HFFc6 (cell line): Measurements from ENCODE around the gene OR2F1. TPM values are rescaled to one million over a fixed set of nuclear protein-coding genes. Genes with fewer than 3 reads are reported as not detected.

Experiments used
- DNase-seq: peaks from one replicate; pipeline ENCODE4 v3.0.0-alpha.2; 2018
- H3K27ac Mint-ChIP-seq: 2 replicates; pipeline ENCODE4 v1.8.0; 2020; ENCODE audit warnings: mild to moderate bottlenecking, mixed read lengths
- H3K27me3 Mint-ChIP-seq: 2 replicates; pipeline ENCODE4 v1.8.0; 2021; ENCODE audit warnings: mild to moderate bottlenecking, moderate library complexity, mixed read lengths; ENCODE audit not compliant: insufficient read depth
- H3K36me3 Mint-ChIP-seq: 2 replicates; pipeline ENCODE4 v1.8.0; 2021; ENCODE audit warnings: low read depth, mixed read lengths
- H3K4me1 Mint-ChIP-seq: 2 replicates; pipeline ENCODE4 v1.8.0; 2020; ENCODE audit warnings: low read depth, mixed read lengths
- H3K4me3 Mint-ChIP-seq: 2 replicates; pipeline ENCODE4 v1.8.0; 2020; ENCODE audit warnings: mild to moderate bottlenecking, moderate library complexity, mixed read lengths
- H3K9me3 Mint-ChIP-seq: 2 replicates; pipeline ENCODE4 v1.8.0; 2020; ENCODE audit warnings: mild to moderate bottlenecking, mixed read lengths
- total RNA-seq, 6 experiments: library from RNA; stranded (reverse); fragmentation: NEBNext Ultra II Directional; extraction: Animal tissue kit (Norgen Biotek cat#: 25700); gene quantifications; 2 replicates in 1 of 6; 3 replicates in 5 of 6; pipeline ENCODE4 v1.2.3, GENCODE V29; 2021
- TF ChIP-seq, protein P1 (sequence below): fragments of 200-600 bp; sonication (generic); IDR thresholded peaks from 2 replicates; pipeline ENCODE4 v1.5.0; 2021; ENCODE audit warnings: antibody characterized with exemption, mild to moderate bottlenecking

The OR2F1 gene
- total RNA-seq, 6 experiments from 2014 or later, result not detected

DNA sequence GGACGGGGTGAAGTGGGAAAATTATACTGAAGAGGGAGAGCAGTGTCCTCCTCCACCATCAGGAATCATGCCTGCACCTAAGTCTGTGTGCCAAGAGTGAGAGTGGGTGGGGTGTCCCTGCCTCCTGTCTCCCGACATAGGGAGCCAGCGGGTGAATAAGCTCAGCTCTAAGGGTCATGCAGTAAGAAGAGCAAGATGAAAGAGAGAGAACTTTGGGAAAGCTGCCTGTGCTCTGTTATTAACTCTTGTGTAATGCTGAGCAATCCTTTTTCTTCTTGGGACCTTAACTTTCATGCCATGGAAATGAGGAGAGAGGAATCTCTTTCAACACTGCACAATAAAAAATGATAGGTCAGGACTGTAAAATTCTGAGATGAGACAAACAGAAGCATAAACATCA lies 44.8 kb upstream of the OR2F1 start:
- no peaks in the 10 kb centered on the region for H3K9me3 Mint-ChIP-seq
- no peak overlapping the region for H3K27ac Mint-ChIP-seq
- peaks cover 21% of the 10 kb centered on the region for H3K4me1 Mint-ChIP-seq
- H3K36me3 Mint-ChIP-seq, result no peaks in the 10 kb centered on the region
- H3K4me3 Mint-ChIP-seq, result no peak overlapping the region
- DNase-seq, result no peak
- no peaks in the 10 kb centered on the region; the same call in 1 of the 2 replicates for H3K27me3 Mint-ChIP-seq
- TF ChIP-seq, protein P1, sequence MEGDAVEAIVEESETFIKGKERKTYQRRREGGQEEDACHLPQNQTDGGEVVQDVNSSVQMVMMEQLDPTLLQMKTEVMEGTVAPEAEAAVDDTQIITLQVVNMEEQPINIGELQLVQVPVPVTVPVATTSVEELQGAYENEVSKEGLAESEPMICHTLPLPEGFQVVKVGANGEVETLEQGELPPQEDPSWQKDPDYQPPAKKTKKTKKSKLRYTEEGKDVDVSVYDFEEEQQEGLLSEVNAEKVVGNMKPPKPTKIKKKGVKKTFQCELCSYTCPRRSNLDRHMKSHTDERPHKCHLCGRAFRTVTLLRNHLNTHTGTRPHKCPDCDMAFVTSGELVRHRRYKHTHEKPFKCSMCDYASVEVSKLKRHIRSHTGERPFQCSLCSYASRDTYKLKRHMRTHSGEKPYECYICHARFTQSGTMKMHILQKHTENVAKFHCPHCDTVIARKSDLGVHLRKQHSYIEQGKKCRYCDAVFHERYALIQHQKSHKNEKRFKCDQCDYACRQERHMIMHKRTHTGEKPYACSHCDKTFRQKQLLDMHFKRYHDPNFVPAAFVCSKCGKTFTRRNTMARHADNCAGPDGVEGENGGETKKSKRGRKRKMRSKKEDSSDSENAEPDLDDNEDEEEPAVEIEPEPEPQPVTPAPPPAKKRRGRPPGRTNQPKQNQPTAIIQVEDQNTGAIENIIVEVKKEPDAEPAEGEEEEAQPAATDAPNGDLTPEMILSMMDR, result no peak

DNA sequence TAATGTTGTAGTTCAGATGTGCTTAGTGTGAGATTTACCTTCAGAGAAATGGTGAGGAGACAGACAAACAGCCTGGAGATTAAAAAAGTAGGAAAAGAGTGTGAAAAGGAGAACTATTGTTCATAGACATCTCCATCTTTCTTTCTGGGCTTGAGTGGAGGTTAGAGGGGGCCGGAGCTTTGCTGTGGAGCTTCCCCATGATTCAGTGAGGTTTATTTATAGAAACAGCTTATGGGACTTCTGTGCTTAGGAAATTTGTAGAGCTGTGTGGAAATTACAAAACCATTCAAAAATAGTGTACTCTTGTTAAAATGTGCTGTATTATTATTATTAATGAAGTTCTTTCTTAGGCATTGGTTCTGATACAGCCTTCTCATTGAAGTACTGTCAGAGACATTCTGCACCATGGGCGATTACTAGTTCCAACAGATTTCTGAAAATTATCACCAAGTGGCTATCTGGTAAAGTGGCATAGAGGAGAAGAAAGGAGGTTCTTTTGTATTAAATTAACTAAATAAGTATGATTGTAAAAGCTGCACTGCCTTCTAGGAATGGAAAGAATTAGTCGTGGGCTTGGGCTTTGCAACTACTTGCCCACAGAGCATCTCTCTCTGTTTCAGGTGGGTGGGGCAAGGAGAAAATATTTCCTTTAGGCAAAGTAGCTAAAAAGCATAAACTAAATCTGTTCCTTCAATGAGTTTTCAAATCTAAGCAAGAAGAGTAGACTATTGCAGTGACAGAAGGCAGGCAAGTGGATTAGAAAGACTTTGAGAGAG lies 44.0 kb upstream of the OR2F1 start:
- Mint-ChIP-seq H3K9me3 (no peaks in the 10 kb centered on the region), H3K4me1 (peaks cover 14% of the 10 kb centered on the region; the same call in 1 of the 2 replicates), H3K27ac (no peak overlapping the region), H3K36me3 (no peaks in the 10 kb centered on the region), H3K4me3 (no peak overlapping the region), H3K27me3 (no peaks in the 10 kb centered on the region; the same call in 1 of the 2 replicates)
- DNase-seq, result no peak
- TF ChIP-seq, protein P1, result no peak

DNA sequence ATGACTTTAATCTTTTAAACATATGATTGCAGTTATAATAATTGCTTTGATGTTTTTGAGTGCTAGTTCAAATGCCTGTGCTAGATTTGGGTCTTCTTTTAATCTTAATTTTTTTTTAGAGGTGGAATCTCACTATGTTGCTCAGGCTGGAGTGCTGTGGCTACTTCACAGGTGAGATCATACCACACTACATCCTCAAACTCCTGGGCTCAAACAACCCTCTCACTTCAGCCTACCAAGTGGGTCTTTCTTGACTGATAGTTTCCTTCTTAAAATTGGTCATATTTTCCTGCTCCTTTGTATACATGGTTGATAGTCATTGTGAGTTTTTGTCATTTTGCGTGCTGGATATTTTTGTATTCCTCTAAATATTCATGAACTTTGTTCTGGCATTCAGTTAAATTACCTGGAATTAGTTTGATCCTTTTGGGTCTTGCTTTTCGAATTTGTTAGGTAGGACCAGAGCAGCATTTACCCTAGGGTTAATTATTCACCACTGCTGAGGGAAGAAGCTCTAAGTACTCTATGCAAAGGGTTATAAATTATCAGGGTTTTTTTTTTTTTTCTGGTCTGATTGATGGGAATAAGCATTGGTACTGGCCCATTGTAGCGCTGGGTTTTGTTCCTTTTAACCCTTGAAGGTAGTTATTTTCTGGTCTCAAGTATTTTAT lies 40.6 kb upstream of the OR2F1 start:
- Mint-ChIP-seq H3K4me3 (no peak overlapping the region), H3K27me3 (no peaks in the 10 kb centered on the region; the same call in none of the 2 replicates), H3K9me3 (no peaks in the 10 kb centered on the region), H3K4me1 (peaks cover 14% of the 10 kb centered on the region; the same call in 1 of the 2 replicates), H3K36me3 (no peaks in the 10 kb centered on the region), H3K27ac (no peak overlapping the region)
- TF ChIP-seq, protein P1, result no peak
- DNase-seq, result no peak

DNA sequence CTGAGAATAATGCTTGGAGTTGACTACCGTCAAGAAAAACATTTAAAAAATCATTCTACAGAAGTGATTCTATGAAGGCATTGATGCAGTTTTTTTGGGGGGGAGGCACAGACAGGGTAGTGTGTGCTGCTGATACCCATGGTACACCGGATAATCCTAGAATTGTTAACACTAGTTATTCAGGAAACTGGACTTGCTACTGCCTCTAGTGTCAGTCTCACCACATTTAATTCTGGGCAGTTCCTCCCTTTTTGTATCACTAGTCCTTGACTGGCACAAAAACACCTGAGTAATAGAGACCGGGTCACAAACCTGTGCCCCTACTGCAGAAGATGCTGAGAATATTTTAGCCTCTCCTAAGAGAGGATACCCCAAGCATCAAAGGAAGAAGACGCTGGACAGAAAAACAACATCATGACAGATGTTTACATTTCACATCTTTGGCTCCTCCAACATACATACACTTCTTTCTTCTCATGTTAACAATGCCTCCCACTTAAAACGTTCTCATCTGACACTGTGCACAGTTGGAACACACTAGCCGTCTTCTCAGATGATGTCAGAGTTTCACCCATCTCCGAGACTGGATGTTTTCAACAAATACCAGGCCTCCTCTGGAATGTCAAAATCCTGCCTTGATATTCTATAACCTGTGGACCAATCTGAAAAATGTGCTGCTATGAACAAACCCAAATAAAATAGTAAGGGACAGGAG lies 39.5 kb upstream of the OR2F1 start:
- no peak for DNase-seq
- TF ChIP-seq, protein P1, result peak; percentile 31
- Mint-ChIP-seq H3K27ac (no peak overlapping the region), H3K9me3 (no peaks in the 10 kb centered on the region), H3K4me3 (no peak overlapping the region), H3K36me3 (no peaks in the 10 kb centered on the region), H3K4me1 (peaks cover 10% of the 10 kb centered on the region; the same call in 1 of the 2 replicates), H3K27me3 (peaks cover 3% of the 10 kb centered on the region)

DNA sequence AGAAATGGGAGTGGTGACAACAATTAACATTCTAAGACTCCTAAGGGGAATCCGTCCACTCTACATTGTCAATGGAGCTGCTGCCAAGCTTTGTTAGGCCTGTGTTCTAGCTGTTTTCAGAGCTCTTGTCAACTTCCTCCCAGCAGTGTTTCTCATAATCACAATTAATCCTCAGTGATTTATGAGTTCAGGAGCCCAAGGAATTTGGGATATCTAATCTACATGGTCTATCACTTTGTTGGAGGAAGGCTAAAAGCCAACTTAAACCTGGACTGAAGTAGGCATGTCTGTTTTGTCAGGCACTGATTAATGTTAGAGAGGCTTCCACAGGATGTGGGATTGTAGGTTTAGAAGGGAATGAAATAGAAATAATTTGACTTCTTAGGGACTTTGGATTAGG lies 29.8 kb upstream of the OR2F1 start:
- Mint-ChIP-seq H3K27me3 (peaks cover 7% of the 10 kb centered on the region; the same call in 1 of the 2 replicates), H3K27ac (no peak overlapping the region), H3K36me3 (no peaks in the 10 kb centered on the region), H3K9me3 (no peaks in the 10 kb centered on the region), H3K4me1 (peaks cover 6% of the 10 kb centered on the region; the same call in 1 of the 2 replicates), H3K4me3 (no peak overlapping the region)
- DNase-seq, result no peak
- TF ChIP-seq, protein P1, result no peak
